Glutamatergic neuron (in vitro differentiated cells): Measurements from ENCODE around the gene AGBL3. TPM values are rescaled to one million over a fixed set of nuclear protein-coding genes. Genes with fewer than 3 reads are reported as not detected.
"Not testable (repeated sequence)": the region's sequence is repeated elsewhere in the genome, so short reads cannot be mapped to it uniquely, and the experiment has no call there.

ENCODE experiments used
- DNase-seq: peaks from one replicate; pipeline ENCODE4 v3.0.0; 2022
- H3K27ac Mint-ChIP-seq: one replicate; pipeline ENCODE4 v1.8.0; 2020; ENCODE audit warnings: mild to moderate bottlenecking, mixed read lengths, inconsistent platforms; ENCODE audit not compliant: unreplicated experiment
- H3K27me3 Mint-ChIP-seq: one replicate; pipeline ENCODE4 v1.8.0; 2020; ENCODE audit warnings: mild to moderate bottlenecking, moderate library complexity, mixed read lengths, inconsistent platforms; ENCODE audit not compliant: unreplicated experiment
- H3K36me3 Mint-ChIP-seq: one replicate; pipeline ENCODE4 v1.8.0; 2020; ENCODE audit warnings: mild to moderate bottlenecking, mixed read lengths, inconsistent platforms; ENCODE audit not compliant: unreplicated experiment
- H3K4me1 Mint-ChIP-seq: one replicate; pipeline ENCODE4 v1.8.0; 2020; ENCODE audit warnings: mild to moderate bottlenecking, low read depth, mixed read lengths, inconsistent platforms; ENCODE audit not compliant: unreplicated experiment
- H3K4me3 Mint-ChIP-seq: one replicate; pipeline ENCODE4 v1.8.0; 2020; ENCODE audit warnings: mild to moderate bottlenecking, mixed read lengths, inconsistent platforms; ENCODE audit not compliant: unreplicated experiment
- H3K9me3 Mint-ChIP-seq: one replicate; pipeline ENCODE4 v1.8.0; 2020; ENCODE audit warnings: mild to moderate bottlenecking, moderate library complexity, mixed read lengths, inconsistent platforms; ENCODE audit not compliant: unreplicated experiment
- total RNA-seq: library from RNA; stranded (reverse); fragmentation: NEBNext Ultra II Directional; extraction: Animal tissue kit (Norgen Biotek cat#: 25700); gene quantifications from one replicate; pipeline ENCODE4 v1.2.1, GENCODE V29; 2021; ENCODE audit not compliant: unreplicated experiment
- TF ChIP-seq, protein P1 (sequence below): fragments of 200-600 bp; sonication (generic); IDR thresholded peaks from one replicate; pipeline ENCODE4 v1.5.0; 2021; ENCODE audit not compliant: partially characterized antibody, unreplicated experiment

Gene AGBL3
- total RNA-seq, 1 donor from 2014 or later: 2.3 TPM

DNA sequence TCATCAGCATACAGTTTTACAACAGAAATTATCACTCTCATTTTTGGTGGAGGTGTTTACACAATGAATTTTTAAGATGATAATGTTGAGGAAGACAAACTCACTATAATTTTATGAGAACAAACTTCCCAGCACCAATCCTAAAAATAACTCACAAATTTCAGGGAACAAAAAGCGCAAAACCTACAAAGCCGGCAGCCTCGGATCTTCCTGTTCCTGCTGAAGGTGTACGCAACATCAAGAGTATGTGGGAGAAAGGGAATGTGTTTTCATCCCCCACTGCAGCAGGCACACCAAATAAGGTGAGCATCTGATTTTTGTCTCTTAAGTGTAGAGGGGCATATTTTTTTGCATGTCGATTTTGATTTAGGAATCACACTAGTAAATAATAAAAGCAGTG is 26.5 kb upstream of the AGBL3 start:
- no peak overlapping the region for H3K27ac Mint-ChIP-seq
- TF ChIP-seq, protein P1, sequence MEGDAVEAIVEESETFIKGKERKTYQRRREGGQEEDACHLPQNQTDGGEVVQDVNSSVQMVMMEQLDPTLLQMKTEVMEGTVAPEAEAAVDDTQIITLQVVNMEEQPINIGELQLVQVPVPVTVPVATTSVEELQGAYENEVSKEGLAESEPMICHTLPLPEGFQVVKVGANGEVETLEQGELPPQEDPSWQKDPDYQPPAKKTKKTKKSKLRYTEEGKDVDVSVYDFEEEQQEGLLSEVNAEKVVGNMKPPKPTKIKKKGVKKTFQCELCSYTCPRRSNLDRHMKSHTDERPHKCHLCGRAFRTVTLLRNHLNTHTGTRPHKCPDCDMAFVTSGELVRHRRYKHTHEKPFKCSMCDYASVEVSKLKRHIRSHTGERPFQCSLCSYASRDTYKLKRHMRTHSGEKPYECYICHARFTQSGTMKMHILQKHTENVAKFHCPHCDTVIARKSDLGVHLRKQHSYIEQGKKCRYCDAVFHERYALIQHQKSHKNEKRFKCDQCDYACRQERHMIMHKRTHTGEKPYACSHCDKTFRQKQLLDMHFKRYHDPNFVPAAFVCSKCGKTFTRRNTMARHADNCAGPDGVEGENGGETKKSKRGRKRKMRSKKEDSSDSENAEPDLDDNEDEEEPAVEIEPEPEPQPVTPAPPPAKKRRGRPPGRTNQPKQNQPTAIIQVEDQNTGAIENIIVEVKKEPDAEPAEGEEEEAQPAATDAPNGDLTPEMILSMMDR: no peak
- H3K9me3 Mint-ChIP-seq: no peaks in the 10 kb centered on the region
- no peaks in the 10 kb centered on the region for H3K4me1 Mint-ChIP-seq
- peaks cover 4% of the 10 kb centered on the region for H3K36me3 Mint-ChIP-seq
- H3K4me3 Mint-ChIP-seq: no peak overlapping the region
- peaks cover 2% of the 10 kb centered on the region for H3K27me3 Mint-ChIP-seq
- no peak for DNase-seq

DNA sequence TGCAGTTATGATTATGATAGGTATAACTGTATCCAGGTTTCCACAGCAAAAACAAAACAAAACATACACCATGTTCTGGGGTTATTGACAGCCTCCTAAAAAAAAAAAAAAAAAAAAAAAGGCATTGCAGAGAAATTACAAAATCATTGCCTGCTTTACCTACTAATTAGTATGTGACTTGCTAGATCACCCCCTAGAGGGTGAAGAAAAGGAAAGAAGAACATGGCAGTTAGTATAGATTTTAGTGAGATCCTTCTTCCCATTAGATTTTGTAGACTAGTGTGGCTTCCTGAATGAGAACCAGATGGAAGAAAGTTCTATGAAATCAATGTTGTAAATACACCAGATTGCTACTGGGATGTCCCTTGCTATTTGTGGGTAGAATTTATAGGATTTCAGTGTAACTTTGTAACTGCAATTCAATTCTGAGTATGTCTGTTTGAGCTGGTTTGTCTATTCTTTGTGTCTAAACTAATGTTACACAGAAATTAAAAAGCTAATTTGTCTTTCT is 24.0 kb upstream of the AGBL3 start:
- no peaks in the 10 kb centered on the region for H3K4me1 Mint-ChIP-seq
- TF ChIP-seq, protein P1: no peak
- peaks cover 2% of the 10 kb centered on the region for H3K27me3 Mint-ChIP-seq
- no peaks in the 10 kb centered on the region for H3K9me3 Mint-ChIP-seq
- peaks cover 4% of the 10 kb centered on the region for H3K36me3 Mint-ChIP-seq
- no peak overlapping the region for H3K4me3 Mint-ChIP-seq
- no peak overlapping the region for H3K27ac Mint-ChIP-seq
- DNase-seq: no peak

GRCh38 chr7:134963036-134963435 is 23.3 kb upstream of the AGBL3 start:
- TF ChIP-seq, protein P1: no peak
- Mint-ChIP-seq H3K27me3 (no peaks in the 10 kb centered on the region), H3K4me1 (no peaks in the 10 kb centered on the region), H3K27ac (no peak overlapping the region), H3K36me3 (no peaks in the 10 kb centered on the region), H3K4me3 (no peak overlapping the region), H3K9me3 (no peaks in the 10 kb centered on the region)
- no peak for DNase-seq

GRCh38 chr7:134966691-134967090 is 19.6 kb upstream of the AGBL3 start:
- TF ChIP-seq, protein P1: no peak
- no peak for DNase-seq
- H3K4me3 Mint-ChIP-seq: no peak overlapping the region
- H3K27ac Mint-ChIP-seq: no peak overlapping the region
- no peaks in the 10 kb centered on the region for H3K9me3 Mint-ChIP-seq
- H3K4me1 Mint-ChIP-seq: no peaks in the 10 kb centered on the region
- no peaks in the 10 kb centered on the region for H3K36me3 Mint-ChIP-seq
- H3K27me3 Mint-ChIP-seq: no peaks in the 10 kb centered on the region

GRCh38 chr7:134968110-134968509 is 18.2 kb upstream of the AGBL3 start:
- Mint-ChIP-seq H3K9me3 (no peaks in the 10 kb centered on the region), H3K27me3 (no peaks in the 10 kb centered on the region), H3K4me3 (no peak overlapping the region), H3K4me1 (no peaks in the 10 kb centered on the region), H3K27ac (no peak overlapping the region), H3K36me3 (no peaks in the 10 kb centered on the region)
- TF ChIP-seq, protein P1: no peak
- no peak for DNase-seq

GRCh38 chr7:134981645-134982044 is 4.7 kb upstream of the AGBL3 start:
- H3K27me3 Mint-ChIP-seq, H3K4me1 Mint-ChIP-seq, H3K4me3 Mint-ChIP-seq, DNase-seq, H3K27ac Mint-ChIP-seq, H3K9me3 Mint-ChIP-seq, H3K36me3 Mint-ChIP-seq: not testable (repeated sequence)
